Measurements from ENCODE around the gene TMEM255B. TPM values are rescaled to one million over a fixed set of nuclear protein-coding genes. Genes with fewer than 3 reads are reported as not detected.
A peak's percentile ranks its signal among the peaks of the same experiment; 100 is the strongest.

Gene TMEM255B
- total RNA-seq, 1 experiment from 2014 or later: 26.3 TPM

GRCh38 chr13:113736258-113736731, 22.7 kb upstream of the TMEM255B start:
- DNase-seq (ENCODE audit: low read depth, low spot score): no peak
- Histone ChIP-seq H3K27me3 (ENCODE audit: control insufficient read depth, insufficient read depth, low read length) (no peaks in the 10 kb centered on the region), H3K4me3 (ENCODE audit: low read depth in 2 of 2, low read length in 2 of 2) (no peak overlapping the region), H3K4me1 (ENCODE audit: control insufficient read depth, insufficient read depth, low read length) (no peaks in the 10 kb centered on the region), H3K27ac (ENCODE audit: low read length) (no peak overlapping the region), H3K36me3 (ENCODE audit: control insufficient read depth, insufficient read depth, low read length) (no peaks in the 10 kb centered on the region), H3K9me3 (ENCODE audit: control insufficient read depth, insufficient read depth, low read depth, low read length) (no peaks in the 10 kb centered on the region)
- BruUV-seq (replicated peaks): no TSS peak
- in situ Hi-C loops (cut with HindIII; ENCODE audit: low pct_unique_long_range_greater_than_20kb, low sequenced_read_pairs): no loop called here
- no peak for ATAC-seq
- no peak for TF ChIP-seq SIN3A (IDR thresholded peaks at IDR 0.05; ENCODE audit: borderline replicate concordance, insufficient read depth, low read depth, low read length)
- no peak for TF ChIP-seq POLR2AphosphoS5 (IDR thresholded peaks at IDR 0.05; ENCODE audit: low read depth, low read length)
- TF ChIP-seq CTCF (IDR thresholded peaks at IDR 0.05): no peak
- no peak for TF ChIP-seq TCF7L2 (IDR thresholded peaks at IDR 0.05; ENCODE audit: low read depth, low read length)
- TF ChIP-seq REST (IDR thresholded peaks at IDR 0.05; ENCODE audit: insufficient read depth in 1 of 2, low read depth in 2 of 2, low read length in 1 of 2): no peak
- CTCF ChIA-PET: no interaction called here
- POLR2A ChIA-PET: no interaction called here
- intact Hi-C loops (cut with micrococcal nuclease; ENCODE audit: unreplicated experiment): no loop called here

- CTCF ChIA-PET: no interaction called here
- H3K9me3 ChIP-seq (ENCODE audit: control insufficient read depth, insufficient read depth, low read depth, low read length): no peaks in the 10 kb centered on the region
- POLR2A ChIA-PET: no interaction called here
- no peak for TF ChIP-seq TCF7L2 (IDR thresholded peaks at IDR 0.05; ENCODE audit: low read depth, low read length)
- no peak for TF ChIP-seq SIN3A (IDR thresholded peaks at IDR 0.05; ENCODE audit: borderline replicate concordance, insufficient read depth, low read depth, low read length)
- BruUV-seq (replicated peaks): no TSS peak
- H3K27me3 ChIP-seq (ENCODE audit: control insufficient read depth, insufficient read depth, low read length): no peaks in the 10 kb centered on the region
- in situ Hi-C loops (cut with HindIII; ENCODE audit: low pct_unique_long_range_greater_than_20kb, low sequenced_read_pairs) (no loop called here), intact Hi-C loops (cut with micrococcal nuclease; ENCODE audit: unreplicated experiment) (no loop called here)
- no peaks in the 10 kb centered on the region for H3K4me1 ChIP-seq (ENCODE audit: control insufficient read depth, insufficient read depth, low read length)
- H3K4me3 ChIP-seq (ENCODE audit: low read depth in 2 of 2, low read length in 2 of 2): no peak overlapping the region
- DNase-seq (ENCODE audit: low read depth, low spot score) (no peak), ATAC-seq (no peak)
- no peaks in the 10 kb centered on the region for H3K36me3 ChIP-seq (ENCODE audit: control insufficient read depth, insufficient read depth, low read length)
- H3K27ac ChIP-seq (ENCODE audit: low read length): no peak overlapping the region
These were observed 21.2 kb upstream of the TMEM255B start for GRCh38 chr13:113737803-113738202.

- Histone ChIP-seq H3K27me3 (ENCODE audit: control insufficient read depth, insufficient read depth, low read length) (no peaks in the 10 kb centered on the region), H3K36me3 (ENCODE audit: control insufficient read depth, insufficient read depth, low read length) (no peaks in the 10 kb centered on the region), H3K9me3 (ENCODE audit: control insufficient read depth, insufficient read depth, low read depth, low read length) (no peaks in the 10 kb centered on the region), H3K4me3 (ENCODE audit: low read depth in 2 of 2, low read length in 2 of 2) (no peak overlapping the region), H3K4me1 (ENCODE audit: control insufficient read depth, insufficient read depth, low read length) (no peaks in the 10 kb centered on the region), H3K27ac (ENCODE audit: low read length) (no peak overlapping the region)
- TF ChIP-seq POLR2AphosphoS5 (IDR thresholded peaks at IDR 0.05; ENCODE audit: low read depth, low read length): no peak
- no peak for TF ChIP-seq CTCF (IDR thresholded peaks at IDR 0.05)
- TF ChIP-seq TCF7L2 (IDR thresholded peaks at IDR 0.05; ENCODE audit: low read depth, low read length): no peak
- TF ChIP-seq SIN3A (IDR thresholded peaks at IDR 0.05; ENCODE audit: borderline replicate concordance, insufficient read depth, low read depth, low read length): no peak
- TF ChIP-seq REST (IDR thresholded peaks at IDR 0.05; ENCODE audit: insufficient read depth in 1 of 2, low read depth in 2 of 2, low read length in 1 of 2): no peak
- ChIA-PET POLR2A (no interaction called here), CTCF (no interaction called here)
- ATAC-seq (0 out of 2 replicates have a peak, but pooled peaks have one; percentile 13), DNase-seq (ENCODE audit: low read depth, low spot score) (no peak)
- intact Hi-C loops (cut with micrococcal nuclease; ENCODE audit: unreplicated experiment) (no loop called here), in situ Hi-C loops (cut with HindIII; ENCODE audit: low pct_unique_long_range_greater_than_20kb, low sequenced_read_pairs) (no loop called here)
- BruUV-seq (replicated peaks): no TSS peak
These were observed 19.3 kb upstream of the TMEM255B start for GRCh38 chr13:113739527-113740285.

Data from Panc1 (cell line).